DOHH2 (cell line): Measurements from ENCODE around the gene ZNF396.
A peak's percentile ranks its signal among the peaks of the same experiment; 100 is the strongest.

ENCODE experiments used
- CTCF ChIP-seq: fragments of 200-600 bp; sonication (generic); IDR thresholded peaks from one replicate; pipeline ENCODE4 v1.5.1; 2014; ENCODE audit warnings: antibody characterized with exemption, mild to moderate bottlenecking, low read depth, low read length; ENCODE audit not compliant: poor library complexity, severe bottlenecking
- EZH2phosphoT487 ChIP-seq: fragments of 200-600 bp; sonication (generic); IDR thresholded peaks from 2 replicates; pipeline ENCODE4 v1.6.1; 2017; ENCODE audit warnings: borderline replicate concordance, mild to moderate bottlenecking, antibody characterized with exemption, low read length, moderate library complexity, mixed read lengths

GRCh38 chr18:35407871-35408481, 30.8 kb upstream of the ZNF396 start:
- TF ChIP-seq CTCF, result peak; percentile 89
- TF ChIP-seq EZH2phosphoT487, result no peak
